K562 (cell line): ENCODE data around the gene B4GALT1. TPM values are rescaled to one million over a fixed set of nuclear protein-coding genes. Genes with fewer than 3 reads are reported as not detected.

Experiments used
- ATAC-seq: fragments of 200-7000 bp; cut with Tn5 transposase; 3 replicates; pipeline ENCODE4 v1.9.1; 2020; ENCODE audit warnings: moderate library complexity
- BruUV-seq: library from RNA; stranded (reverse); fragments of 400-500 nt; replicated peaks from 2 replicates; lab custom pipeline; 2021; lab: Mats Ljungman, UMichigan
- CTCF ChIA-PET: fragments of 300-600 bp; formaldehyde crosslinking; extraction: SDS; loops from one replicate; lab custom pipeline; 2021; ENCODE audit warnings: low intra/inter-chr PET ratio; lab: Yijun Ruan, JAX
- POLR2A ChIA-PET: fragments of 300-600, 350-650 bp; sonication (Branson Sonifier 250); formaldehyde crosslinking; extraction: SDS; loops from one replicate; lab custom pipeline; 2021; ENCODE audit warnings: antibody characterized with exemption, inconsistent platforms; lab: Yijun Ruan, JAX
- DNase-seq, 4 experiments: peaks; one replicate each; pipeline versions ENCODE4 v3.0.0 to v3.0.0-alpha.2; 2011 to 2018; ENCODE audit warnings: low spot score in 3 of 4, mixed read lengths in 3 of 4; ENCODE audit errors: extremely low read depth in 1 of 4
- FAIRE-seq: peaks from 2 replicates; lab custom pipeline; 2011; peaks lifted over from hg19 to GRCh38; lab: Jason Lieb, UNC
- H2AFZ ChIP-seq: 2 replicates; pipeline ENCODE4 v1.6.0; 2011; ENCODE audit warnings: low read depth, low read length, control low read depth, inconsistent platforms
- H3K27ac ChIP-seq: fragments of 200-600 bp; 3 replicates; pipeline ENCODE4 v1.8.0; 2011; ENCODE audit warnings: low read depth, mild to moderate bottlenecking, control low read depth, inconsistent platforms, low read length, moderate library complexity, mixed read lengths; ENCODE audit errors: extremely low read depth
- H3K27me3 ChIP-seq, 2 experiments: fragments of 300-600 bp in 1 of 2; 2 replicates in 1 of 2; 3 replicates in 1 of 2; pipeline versions ENCODE4 v1.6.0 to v1.8.0; 2011; ENCODE audit warnings: inconsistent platforms in 2 of 2, low read length in 2 of 2, mild to moderate bottlenecking in 1 of 2, mixed read lengths in 1 of 2, moderate library complexity in 1 of 2; ENCODE audit not compliant: control insufficient read depth in 2 of 2, insufficient read depth in 2 of 2
- H3K36me3 ChIP-seq: fragments of 300-600 bp; 3 replicates; pipeline ENCODE4 v1.8.0; 2011; ENCODE audit warnings: mild to moderate bottlenecking, low read length, inconsistent platforms; ENCODE audit not compliant: control insufficient read depth, insufficient read depth
- H3K4me1 ChIP-seq, 2 experiments: fragments of 200-600 bp in 1 of 2; replicated peaks in 1 of 2; 2 replicates in 1 of 2; 3 replicates in 1 of 2; pipeline versions ENCODE4 v1.5.1 to v1.8.0; 2011; ENCODE audit warnings: inconsistent platforms in 2 of 2, low read length in 2 of 2, mild to moderate bottlenecking in 1 of 2, mixed read lengths in 1 of 2, moderate library complexity in 1 of 2; ENCODE audit not compliant: control insufficient read depth in 2 of 2, insufficient read depth in 2 of 2
- H3K4me2 ChIP-seq: 2 replicates; pipeline ENCODE4 v1.6.1; 2011; ENCODE audit warnings: low read length, control low read depth, inconsistent platforms, mixed read lengths; ENCODE audit not compliant: insufficient read depth
- H3K4me3 ChIP-seq: fragments of 200-600 bp; sonication (generic), shearing (Covaris generic); 2 replicates; pipeline ENCODE4 v1.5.1; 2016; ENCODE audit warnings: control low read depth, inconsistent platforms
- H3K79me2 ChIP-seq: fragments of 200-600 bp; 3 replicates; pipeline ENCODE4 v1.8.0; 2011; ENCODE audit warnings: low read length, inconsistent platforms; ENCODE audit not compliant: control insufficient read depth, insufficient read depth
- H3K9ac ChIP-seq, 2 experiments: 2 replicates each; pipeline versions ENCODE4 v1.6.0 to v1.6.1; 2011; ENCODE audit warnings: low read depth in 2 of 2, low read length in 2 of 2, control low read depth in 1 of 2, inconsistent platforms in 1 of 2, mild to moderate bottlenecking in 1 of 2, mixed read lengths in 1 of 2; ENCODE audit not compliant: insufficient read depth in 1 of 2
- H3K9me1 ChIP-seq: one replicate; pipeline ENCODE4 v1.6.0; 2011; ENCODE audit warnings: inconsistent platforms, mild to moderate bottlenecking, low read length, moderate library complexity; ENCODE audit not compliant: control insufficient read depth, insufficient read depth
- H3K9me3 ChIP-seq: replicated peaks from 2 replicates; pipeline ENCODE4 v1.5.1; 2011; ENCODE audit warnings: low read depth, low read length, inconsistent platforms; ENCODE audit not compliant: control insufficient read depth, insufficient read depth
- H4K20me1 ChIP-seq: replicated peaks from 2 replicates; pipeline ENCODE4 v1.6.1; 2011; ENCODE audit warnings: low read length, inconsistent platforms, mixed read lengths; ENCODE audit not compliant: control insufficient read depth, insufficient read depth
- DIDO1 ChIP-seq: fragments of 450-650 bp; IDR thresholded peaks from 2 replicates; pipeline ENCODE4 v1.6.1; 2016; ENCODE audit warnings: low read depth, missing biosample characterization, missing genetic modification characterization
- HNRNPK ChIP-seq: fragments of 200-400 bp; formaldehyde crosslinking; IDR thresholded peaks from one replicate; pipeline ENCODE4 v1.6.1; 2018; ENCODE audit warnings: mild to moderate bottlenecking, low read depth, low read length; ENCODE audit not compliant: poor library complexity, severe bottlenecking
- HNRNPL ChIP-seq: fragments of 200-400 bp; formaldehyde crosslinking; IDR thresholded peaks from 2 replicates; pipeline ENCODE4 v1.6.1; 2017; ENCODE audit warnings: low read depth, mild to moderate bottlenecking, low read length
- IFI16 ChIP-seq: fragments of 250-450 bp; sonication (Bioruptor Pico); IDR thresholded peaks from 2 replicates; pipeline ENCODE4 v2.1.2; 2022; ENCODE audit warnings: mild to moderate bottlenecking, inconsistent platforms
- MCM7 ChIP-seq, 2 experiments: fragments of 450-650 bp; IDR thresholded peaks; 2 replicates each; pipeline ENCODE4 v1.6.1; 2016 to 2018
- POLR3A ChIP-seq: IDR thresholded peaks from 2 replicates; pipeline ENCODE4 v1.6.1; 2011; ENCODE audit warnings: borderline replicate concordance, mild to moderate bottlenecking, moderate library complexity; ENCODE audit not compliant: insufficient read length, insufficient read depth; ENCODE audit errors: extremely low read depth
- RAD51 ChIP-seq: fragments of 450-650 bp; IDR thresholded peaks from 2 replicates; pipeline ENCODE4 v1.7.1; 2016; ENCODE audit warnings: low read depth, mild to moderate bottlenecking, borderline replicate concordance
- TCF15 ChIP-seq: fragments of 250-450 bp; sonication (Bioruptor Pico); IDR thresholded peaks from 2 replicates; pipeline ENCODE4 v1.8.0; 2022; ENCODE audit warnings: moderate library complexity, mild to moderate bottlenecking, inconsistent platforms
- TFE3 ChIP-seq: fragments of 450-650 bp; formaldehyde crosslinking; IDR thresholded peaks from 2 replicates; pipeline ENCODE4 v1.4.0; 2020; ENCODE audit warnings: mild to moderate bottlenecking, mixed read lengths
- ZBTB11 ChIP-seq, 3 experiments: fragments of 200-800 bp in 1 of 3; fragments of 250-450 bp in 1 of 3; fragments of 450-650 bp in 1 of 3; sonication (Bioruptor Pico) in 1 of 3; sonication (Bioruptor generic) in 1 of 3; formaldehyde crosslinking in 1 of 3; IDR thresholded peaks; 2 replicates each; pipeline versions ENCODE4 v1.6.1 to v1.8.0; 2016 to 2022; ENCODE audit warnings: mild to moderate bottlenecking in 2 of 3, missing genetic modification characterization in 2 of 3, missing compliant biosample characterization in 1 of 3, moderate library complexity in 1 of 3
- ZFP91 ChIP-seq: sonication (generic); formaldehyde crosslinking; IDR thresholded peaks from 2 replicates; pipeline ENCODE4 v1.8.0; 2022; ENCODE audit warnings: mild to moderate bottlenecking, missing genetic modification reagents
- ZKSCAN1 ChIP-seq: fragments of 150-350 bp; IDR thresholded peaks from 2 replicates; pipeline ENCODE4 v1.6.1; 2016; ENCODE audit warnings: low read depth, low read length
- ZNF239 ChIP-seq: fragments of 250-450 bp; sonication (Bioruptor Pico); IDR thresholded peaks from 2 replicates; pipeline ENCODE4 v1.4.0; 2020; ENCODE audit warnings: mild to moderate bottlenecking
- WGBS: fragments of 100-300 bp; shearing (Covaris generic); methylation state at CpG from one replicate; pipeline ENCODE4 v1.1.6; 2016; ENCODE audit warnings: low coverage, mixed read lengths; ENCODE audit not compliant: insufficient coverage; ENCODE audit errors: missing lambda C conversion rate; 5-methylcytosine and 5-hydroxymethylcytosine counted together
- in situ Hi-C: fragments of 300-500 bp; cut with MboI; formaldehyde crosslinking; loops from 4 replicates; pipeline ENCODE4 v1.15.0; 2018; ENCODE audit warnings: inconsistent platforms, mixed read lengths
- intact Hi-C: fragments of 100-400 bp; cut with micrococcal nuclease; formaldehyde crosslinking; loops from 2 replicates; pipeline ENCODE4 v1.14.2; 2022
- polyA plus RNA-seq, 8 experiments: library from polyadenylated mRNA; depleted of rRNA in 4 of 8; stranded (reverse) in 5 of 8; unstranded in 3 of 8; fragments of >200 nt; fragmentation: Nextera tagmentation in 2 of 8; fragmentation: Illumina TruSeq in 1 of 8; extraction: Ambion mirVana in 2 of 8; extraction: Trizol in 1 of 8; gene quantifications; 2 replicates each; pipeline versions ENCODE4 v1.2.1 to v1.2.3, GENCODE V29; 2011 to 2014; ENCODE audit warnings: inconsistent platforms in 1 of 8, missing spikeins in 1 of 8
- total RNA-seq, 7 experiments: library from RNA; depleted of rRNA in 6 of 7; stranded (reverse); fragments of >200 nt in 6 of 7; fragmentation: Illumina TruSeq in 2 of 7; extraction: Trizol in 2 of 7; gene quantifications; 2 replicates each; pipeline versions ENCODE4 v1.2.1 to v1.2.3, GENCODE V29; 2011 to 2021; ENCODE audit warnings: low replicate concordance in 1 of 7

The B4GALT1 gene
- total and polyA plus RNA-seq, 9 of the 15 experiments (the other 6 are each of a cell fraction or from before 2014, with no cell fraction given), result 4.1 to 26.8 (median 7.1) TPM

- H2AFZ ChIP-seq, result no peak overlapping the region
- ATAC-seq (no peak), FAIRE-seq (no peak), DNase-seq (no peak)
- intact Hi-C loops (no loop called here), in situ Hi-C loops (no loop called here)
- no TSS peak for BruUV-seq
- H3K4me3 ChIP-seq, result no peak overlapping the region
- H3K4me1 ChIP-seq, result no peaks in the 10 kb centered on the region
- H3K27ac ChIP-seq, result no peak overlapping the region
- TF ChIP-seq IFI16 (no peak), ZFP91 (CRISPR knock-in tag) (no peak), DIDO1 (tag) (no peak), ZNF239 (CRISPR knock-in tag) (no peak), MCM7 (IDR thresholded peaks at IDR 0.05) (no peak), TCF15 (CRISPR knock-in tag) (no peak), POLR3A (no peak), HNRNPK (no peak), RAD51 (no peak), TFE3 (no peak), HNRNPL (no peak), ZBTB11 (CRISPR knock-in tag; IDR thresholded peaks at IDR 0.05) (no peak), ZKSCAN1 (no peak)
- no peaks in the 10 kb centered on the region for H3K9me3 ChIP-seq
- no peaks in the 10 kb centered on the region for H3K79me2 ChIP-seq
- H4K20me1 ChIP-seq, result no peaks in the 10 kb centered on the region; the same call in 1 of the 2 replicates
- 62% methylated on average over 6 of the region's 11 CpGs for WGBS
- H3K27me3 ChIP-seq, result no peaks in the 10 kb centered on the region
- POLR2A ChIA-PET, result no interaction called here
- H3K36me3 ChIP-seq, result peaks cover 36% of the 10 kb centered on the region; the same call in 2 of the 3 replicates
- H3K9me1 ChIP-seq, result no peaks in the 10 kb centered on the region
- CTCF ChIA-PET, result no interaction called here
- H3K4me2 ChIP-seq, result no peak overlapping the region
- H3K9ac ChIP-seq, result no peak overlapping the region
Observed at GRCh38 chr9:33113799-33114547, 53.2 kb downstream of the B4GALT1 start.
